ENCODE data around the gene OCRL. TPM values are rescaled to one million over a fixed set of nuclear protein-coding genes. Genes with fewer than 3 reads are reported as not detected.
"Not testable (repeated sequence)": the region's sequence is repeated elsewhere in the genome, so short reads cannot be mapped to it uniquely, and the experiment has no call there.

OCRL gene
- total RNA-seq, 1 donor from 2014 or later = 24.2 TPM

DNA sequence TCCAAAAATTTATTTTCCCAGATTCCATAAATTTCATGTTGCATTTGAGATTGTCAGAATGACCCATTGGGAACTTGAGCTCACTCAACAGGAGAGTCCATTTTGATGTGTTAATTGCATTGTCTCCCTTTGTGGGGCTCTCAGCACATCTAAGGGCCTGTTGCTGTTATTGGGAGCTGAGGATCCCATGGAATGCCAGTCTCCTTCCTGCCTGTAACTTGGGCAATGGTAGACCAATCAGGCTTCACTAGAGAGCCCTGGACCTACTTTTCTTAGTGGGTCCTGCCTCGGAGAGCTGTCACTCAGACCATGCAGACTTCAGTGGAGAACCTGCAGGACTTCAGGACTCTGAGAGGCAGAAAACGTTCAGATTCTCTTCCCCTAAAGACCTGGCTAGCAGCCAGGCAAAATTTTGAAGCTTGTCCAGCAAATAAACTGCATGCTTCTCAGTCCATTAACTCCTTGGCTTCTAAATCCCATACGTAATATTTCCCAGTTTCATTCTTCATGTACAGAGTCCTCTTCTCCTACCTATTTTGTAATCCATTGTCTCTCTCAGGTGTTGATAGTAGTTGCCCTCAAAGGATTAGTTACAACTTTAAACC lies 25.1 kb downstream of the OCRL start:
- Mint-ChIP-seq H3K36me3 (ENCODE audit: low read depth, unreplicated experiment) (peaks cover 31% of the 10 kb centered on the region), H3K27me3 (ENCODE audit: unreplicated experiment) (no peaks in the 10 kb centered on the region), H3K4me1 (ENCODE audit: unreplicated experiment) (peaks cover 3% of the 10 kb centered on the region), H3K9me3 (ENCODE audit: unreplicated experiment) (no peaks in the 10 kb centered on the region), H3K27ac (ENCODE audit: unreplicated experiment) (no peak overlapping the region), H3K4me3 (ENCODE audit: unreplicated experiment) (peak overlapping the region; percentile 16)
- TF ChIP-seq, protein P1, sequence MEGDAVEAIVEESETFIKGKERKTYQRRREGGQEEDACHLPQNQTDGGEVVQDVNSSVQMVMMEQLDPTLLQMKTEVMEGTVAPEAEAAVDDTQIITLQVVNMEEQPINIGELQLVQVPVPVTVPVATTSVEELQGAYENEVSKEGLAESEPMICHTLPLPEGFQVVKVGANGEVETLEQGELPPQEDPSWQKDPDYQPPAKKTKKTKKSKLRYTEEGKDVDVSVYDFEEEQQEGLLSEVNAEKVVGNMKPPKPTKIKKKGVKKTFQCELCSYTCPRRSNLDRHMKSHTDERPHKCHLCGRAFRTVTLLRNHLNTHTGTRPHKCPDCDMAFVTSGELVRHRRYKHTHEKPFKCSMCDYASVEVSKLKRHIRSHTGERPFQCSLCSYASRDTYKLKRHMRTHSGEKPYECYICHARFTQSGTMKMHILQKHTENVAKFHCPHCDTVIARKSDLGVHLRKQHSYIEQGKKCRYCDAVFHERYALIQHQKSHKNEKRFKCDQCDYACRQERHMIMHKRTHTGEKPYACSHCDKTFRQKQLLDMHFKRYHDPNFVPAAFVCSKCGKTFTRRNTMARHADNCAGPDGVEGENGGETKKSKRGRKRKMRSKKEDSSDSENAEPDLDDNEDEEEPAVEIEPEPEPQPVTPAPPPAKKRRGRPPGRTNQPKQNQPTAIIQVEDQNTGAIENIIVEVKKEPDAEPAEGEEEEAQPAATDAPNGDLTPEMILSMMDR (IDR thresholded peaks at IDR 0.05; ENCODE audit: unreplicated experiment) = no peak
- no peak for DNase-seq (ENCODE audit: low spot score)

DNA sequence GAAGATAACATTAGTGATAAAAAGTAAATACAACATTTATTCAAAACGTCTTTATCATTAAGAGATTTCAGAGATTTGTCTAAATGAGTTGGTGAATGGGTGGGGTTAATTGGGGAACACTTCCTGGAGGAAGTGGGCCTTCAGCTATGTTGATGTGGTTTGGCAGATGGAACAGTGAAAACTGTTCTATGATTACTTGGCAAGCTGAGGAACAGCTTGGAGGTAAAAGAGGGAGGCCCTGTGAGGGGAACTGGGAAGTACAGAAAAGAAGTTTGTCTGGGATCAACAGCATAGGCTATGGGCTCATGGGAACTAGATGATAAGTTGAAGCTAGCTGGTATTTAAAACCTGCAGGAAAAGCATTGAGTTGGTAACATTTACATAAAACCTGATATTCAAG lies 26.0 kb downstream of the OCRL start:
- no peaks in the 10 kb centered on the region for H3K27me3 Mint-ChIP-seq (ENCODE audit: unreplicated experiment)
- no peak overlapping the region for H3K27ac Mint-ChIP-seq (ENCODE audit: unreplicated experiment)
- TF ChIP-seq, protein P1 (IDR thresholded peaks at IDR 0.05; ENCODE audit: unreplicated experiment) = no peak
- peaks cover 3% of the 10 kb centered on the region for H3K4me1 Mint-ChIP-seq (ENCODE audit: unreplicated experiment)
- H3K4me3 Mint-ChIP-seq (ENCODE audit: unreplicated experiment) = no peak overlapping the region
- DNase-seq (ENCODE audit: low spot score) = no peak
- H3K9me3 Mint-ChIP-seq (ENCODE audit: unreplicated experiment) = no peaks in the 10 kb centered on the region
- H3K36me3 Mint-ChIP-seq (ENCODE audit: low read depth, unreplicated experiment) = peaks cover 31% of the 10 kb centered on the region

DNA sequence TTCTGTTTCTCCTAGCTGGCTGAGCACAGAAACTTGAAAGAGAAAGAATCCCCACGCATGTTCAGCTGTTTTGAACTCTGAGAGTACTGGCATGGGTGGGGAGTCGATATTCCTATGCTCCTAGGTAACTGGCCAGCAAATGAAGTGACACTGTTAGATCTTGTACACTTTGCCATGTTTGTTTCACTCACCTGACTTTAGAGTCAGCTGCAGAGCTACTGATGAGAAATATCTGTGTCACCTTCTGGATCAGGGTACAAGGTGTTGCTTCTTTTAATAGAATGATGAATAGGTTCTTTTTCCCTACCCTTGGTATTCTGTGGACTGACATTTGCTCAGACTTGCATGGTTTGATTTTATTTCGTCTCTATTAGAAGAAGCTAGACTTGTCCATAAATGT lies 28.3 kb downstream of the OCRL start:
- DNase-seq (ENCODE audit: low spot score) = no peak
- H3K4me3 Mint-ChIP-seq (ENCODE audit: unreplicated experiment) = no peak overlapping the region
- TF ChIP-seq, protein P1 (IDR thresholded peaks at IDR 0.05; ENCODE audit: unreplicated experiment) = no peak
- no peak overlapping the region for H3K27ac Mint-ChIP-seq (ENCODE audit: unreplicated experiment)
- H3K36me3 Mint-ChIP-seq (ENCODE audit: low read depth, unreplicated experiment) = peaks cover 21% of the 10 kb centered on the region
- H3K9me3 Mint-ChIP-seq (ENCODE audit: unreplicated experiment) = no peaks in the 10 kb centered on the region
- H3K27me3 Mint-ChIP-seq (ENCODE audit: unreplicated experiment) = no peaks in the 10 kb centered on the region
- peaks cover 3% of the 10 kb centered on the region for H3K4me1 Mint-ChIP-seq (ENCODE audit: unreplicated experiment)

DNA sequence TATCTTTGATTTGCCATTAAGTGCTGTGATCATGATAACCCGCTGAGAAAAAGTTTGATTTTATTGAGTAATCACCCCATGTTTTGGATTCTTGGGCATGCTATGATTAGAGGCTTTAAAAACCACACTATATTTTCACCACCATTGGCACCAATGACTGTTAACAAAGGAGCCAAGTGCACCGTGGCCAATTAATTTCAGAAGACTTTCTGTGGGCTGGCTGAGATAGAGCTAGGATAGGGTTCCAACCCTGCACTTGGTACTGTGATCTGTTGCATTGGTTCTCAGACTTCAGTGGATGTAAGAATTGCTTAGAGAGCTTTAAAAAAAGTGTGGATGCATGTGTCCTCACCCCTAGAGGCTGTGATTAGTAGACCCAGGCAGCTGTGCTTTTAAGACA lies 32.4 kb downstream of the OCRL start:
- no peak for DNase-seq (ENCODE audit: low spot score)
- peaks cover 3% of the 10 kb centered on the region for H3K4me1 Mint-ChIP-seq (ENCODE audit: unreplicated experiment)
- TF ChIP-seq, protein P1 (IDR thresholded peaks at IDR 0.05; ENCODE audit: unreplicated experiment) = no peak
- no peak overlapping the region for H3K4me3 Mint-ChIP-seq (ENCODE audit: unreplicated experiment)
- no peaks in the 10 kb centered on the region for H3K9me3 Mint-ChIP-seq (ENCODE audit: unreplicated experiment)
- H3K36me3 Mint-ChIP-seq (ENCODE audit: low read depth, unreplicated experiment) = peaks cover 17% of the 10 kb centered on the region
- no peak overlapping the region for H3K27ac Mint-ChIP-seq (ENCODE audit: unreplicated experiment)
- H3K27me3 Mint-ChIP-seq (ENCODE audit: unreplicated experiment) = no peaks in the 10 kb centered on the region

DNA sequence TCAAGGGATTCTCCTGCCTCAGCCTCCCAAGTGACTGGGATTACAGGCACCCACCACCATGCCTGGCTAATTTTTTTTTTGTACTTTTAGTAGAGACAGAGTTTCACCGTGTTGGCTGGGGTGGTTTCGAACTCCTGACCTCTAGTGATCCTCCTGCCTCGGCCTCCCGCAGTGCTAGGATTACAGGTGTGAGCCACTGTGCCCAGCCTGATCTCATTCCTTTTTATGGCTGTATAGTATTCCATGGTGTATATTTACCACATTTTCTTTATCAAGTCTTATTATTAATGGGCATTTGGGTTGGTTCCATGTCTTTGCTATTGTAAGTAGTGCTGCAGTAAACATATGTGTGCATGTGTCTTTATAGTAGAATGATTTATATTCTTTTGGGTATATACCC lies 33.6 kb downstream of the OCRL start:
- H3K27ac Mint-ChIP-seq (ENCODE audit: unreplicated experiment); H3K4me1 Mint-ChIP-seq (ENCODE audit: unreplicated experiment); DNase-seq (ENCODE audit: low spot score); H3K4me3 Mint-ChIP-seq (ENCODE audit: unreplicated experiment); H3K27me3 Mint-ChIP-seq (ENCODE audit: unreplicated experiment); H3K9me3 Mint-ChIP-seq (ENCODE audit: unreplicated experiment): not testable (repeated sequence)
- H3K36me3 Mint-ChIP-seq (ENCODE audit: low read depth, unreplicated experiment) = peaks cover 20% of the 10 kb centered on the region

Data from endothelial cell (in vitro differentiated cells).